Measurements from ENCODE around the gene ATP5MC3.
A peak's percentile ranks its signal among the peaks of the same experiment; 100 is the strongest.

Gene ATP5MC3

DNA sequence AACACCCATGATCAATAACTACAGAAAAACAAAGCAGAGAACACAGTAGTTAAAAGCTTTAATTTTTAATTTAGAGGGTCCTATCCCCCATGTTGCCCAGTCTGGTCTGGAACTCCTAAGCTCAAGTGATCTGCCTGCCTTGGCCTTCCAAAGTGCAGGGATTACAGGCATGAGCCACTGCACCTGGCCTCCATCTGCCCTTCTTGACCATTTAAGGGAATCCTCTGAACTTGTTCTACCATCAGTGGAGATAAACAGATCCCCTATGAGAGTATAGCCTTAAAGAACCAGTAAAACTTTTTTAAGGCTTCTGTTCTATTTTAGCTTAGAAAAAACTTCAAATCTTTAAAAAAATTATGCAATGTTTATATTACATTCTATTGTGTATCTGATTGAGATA, 13.5 kb upstream of the ATP5MC3 start:
- no peaks in the 10 kb centered on the region for H3K4me1 ChIP-seq (ENCODE audit: low read length)
- no peak for DNase-seq
- no peaks in the 10 kb centered on the region for H3K79me2 ChIP-seq (ENCODE audit: low read length)
- no peak overlapping the region for H2AFZ ChIP-seq (ENCODE audit: low read length)
- TF ChIP-seq EZH2 (optimal IDR thresholded peaks at IDR 0.05; ENCODE audit: low read depth, low read length) (no peak), EZH2phosphoT487 (IDR thresholded peaks at IDR 0.05; ENCODE audit: low read length) (no peak)
- TF ChIP-seq, protein P1, sequence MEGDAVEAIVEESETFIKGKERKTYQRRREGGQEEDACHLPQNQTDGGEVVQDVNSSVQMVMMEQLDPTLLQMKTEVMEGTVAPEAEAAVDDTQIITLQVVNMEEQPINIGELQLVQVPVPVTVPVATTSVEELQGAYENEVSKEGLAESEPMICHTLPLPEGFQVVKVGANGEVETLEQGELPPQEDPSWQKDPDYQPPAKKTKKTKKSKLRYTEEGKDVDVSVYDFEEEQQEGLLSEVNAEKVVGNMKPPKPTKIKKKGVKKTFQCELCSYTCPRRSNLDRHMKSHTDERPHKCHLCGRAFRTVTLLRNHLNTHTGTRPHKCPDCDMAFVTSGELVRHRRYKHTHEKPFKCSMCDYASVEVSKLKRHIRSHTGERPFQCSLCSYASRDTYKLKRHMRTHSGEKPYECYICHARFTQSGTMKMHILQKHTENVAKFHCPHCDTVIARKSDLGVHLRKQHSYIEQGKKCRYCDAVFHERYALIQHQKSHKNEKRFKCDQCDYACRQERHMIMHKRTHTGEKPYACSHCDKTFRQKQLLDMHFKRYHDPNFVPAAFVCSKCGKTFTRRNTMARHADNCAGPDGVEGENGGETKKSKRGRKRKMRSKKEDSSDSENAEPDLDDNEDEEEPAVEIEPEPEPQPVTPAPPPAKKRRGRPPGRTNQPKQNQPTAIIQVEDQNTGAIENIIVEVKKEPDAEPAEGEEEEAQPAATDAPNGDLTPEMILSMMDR (IDR thresholded peaks at IDR 0.05; ENCODE audit: low read length) = no peak
- no peaks in the 10 kb centered on the region for H4K20me1 ChIP-seq (ENCODE audit: insufficient read depth, low read length)
- H3K9ac ChIP-seq (ENCODE audit: low read length) = no peak overlapping the region
- no peak overlapping the region for H3K4me3 ChIP-seq (ENCODE audit: low read length)
- no peaks in the 10 kb centered on the region for H3F3A ChIP-seq (ENCODE audit: insufficient read depth, low read length)
- no peak overlapping the region for H3K4me2 ChIP-seq (ENCODE audit: low read depth, low read length)
- no peaks in the 10 kb centered on the region for H3K9me2 ChIP-seq (replicated peaks; ENCODE audit: insufficient read depth, low read length)
- no peak overlapping the region for H3K27ac ChIP-seq (ENCODE audit: low read length)
- no peaks in the 10 kb centered on the region for H3K27me3 ChIP-seq (replicated peaks; ENCODE audit: insufficient read depth, low read length)
- H3K36me3 ChIP-seq (replicated peaks; ENCODE audit: insufficient read depth, low read length) = no peaks in the 10 kb centered on the region
- no peaks in the 10 kb centered on the region for H3K9me3 ChIP-seq (replicated peaks; ENCODE audit: insufficient read depth, low read length)

DNA sequence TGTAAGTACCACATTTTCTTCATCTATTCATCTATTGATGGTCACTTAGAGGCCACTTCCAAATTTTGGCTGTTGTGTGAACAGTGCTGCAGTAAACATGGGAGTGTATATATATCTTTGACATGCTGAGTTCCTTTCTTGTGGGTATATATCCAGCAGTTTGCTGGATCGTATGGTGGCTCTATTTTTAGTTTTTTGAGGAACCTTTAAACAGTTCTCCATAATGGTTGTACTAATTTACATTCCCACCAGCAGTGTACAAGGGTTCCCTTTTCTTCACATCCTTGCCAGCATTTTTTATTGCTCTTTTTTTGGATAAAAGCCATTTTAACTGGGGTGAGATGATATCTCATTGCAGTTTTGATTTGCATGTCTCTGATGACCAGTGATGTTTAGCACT, 7.3 kb upstream of the ATP5MC3 start:
- H3K27me3 ChIP-seq (replicated peaks; ENCODE audit: insufficient read depth, low read length) = no peaks in the 10 kb centered on the region
- no peak overlapping the region for H2AFZ ChIP-seq (ENCODE audit: low read length)
- TF ChIP-seq EZH2 (optimal IDR thresholded peaks at IDR 0.05; ENCODE audit: low read depth, low read length) (no peak), EZH2phosphoT487 (IDR thresholded peaks at IDR 0.05; ENCODE audit: low read length) (no peak)
- TF ChIP-seq, protein P1 (IDR thresholded peaks at IDR 0.05; ENCODE audit: low read length) = no peak

DNA sequence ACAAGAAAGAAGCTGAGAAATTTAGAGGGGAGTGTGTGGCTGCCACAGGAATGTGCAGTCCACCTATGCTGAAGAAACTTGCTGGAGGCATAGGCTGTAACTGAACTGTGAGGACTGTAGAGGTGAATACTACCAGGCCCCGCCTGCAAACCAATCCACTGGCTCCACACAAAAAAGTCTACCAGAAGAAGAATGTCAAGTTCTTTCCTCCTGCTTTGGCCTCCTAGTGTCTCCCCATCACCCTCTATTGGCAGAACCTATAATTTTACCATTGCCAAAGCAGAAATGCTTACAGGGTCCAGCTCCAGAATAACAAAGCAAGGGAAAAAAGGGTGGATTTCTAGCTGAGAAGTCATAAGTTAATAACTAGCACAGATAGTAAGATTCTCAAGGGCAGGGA, 5.9 kb upstream of the ATP5MC3 start:
- Histone ChIP-seq H3K4me1 (ENCODE audit: low read length) (no peaks in the 10 kb centered on the region), H3F3A (ENCODE audit: insufficient read depth, low read length) (no peaks in the 10 kb centered on the region), H3K4me2 (ENCODE audit: low read depth, low read length) (no peak overlapping the region), H3K9ac (ENCODE audit: low read length) (no peak overlapping the region), H4K20me1 (ENCODE audit: insufficient read depth, low read length) (no peaks in the 10 kb centered on the region), H3K4me3 (ENCODE audit: low read length) (no peak overlapping the region), H3K9me3 (replicated peaks; ENCODE audit: insufficient read depth, low read length) (no peaks in the 10 kb centered on the region), H2AFZ (ENCODE audit: low read length) (no peak overlapping the region), H3K79me2 (ENCODE audit: low read length) (no peaks in the 10 kb centered on the region), H3K27ac (ENCODE audit: low read length) (no peak overlapping the region), H3K27me3 (replicated peaks; ENCODE audit: insufficient read depth, low read length) (no peaks in the 10 kb centered on the region), H3K36me3 (replicated peaks; ENCODE audit: insufficient read depth, low read length) (no peaks in the 10 kb centered on the region), H3K9me2 (replicated peaks; ENCODE audit: insufficient read depth, low read length) (no peaks in the 10 kb centered on the region)
- TF ChIP-seq EZH2phosphoT487 (IDR thresholded peaks at IDR 0.05; ENCODE audit: low read length) (no peak), EZH2 (optimal IDR thresholded peaks at IDR 0.05; ENCODE audit: low read depth, low read length) (no peak)
- TF ChIP-seq, protein P1 (IDR thresholded peaks at IDR 0.05; ENCODE audit: low read length) = peak; percentile 63
- peak; percentile 70 for DNase-seq

More for the DNA sequence above, 7.3 kb upstream of the ATP5MC3 start:
- H3K9me3 ChIP-seq (replicated peaks; ENCODE audit: insufficient read depth, low read length) = no peaks in the 10 kb centered on the region
- H3K27ac ChIP-seq (ENCODE audit: low read length) = no peak overlapping the region
- H3K79me2 ChIP-seq (ENCODE audit: low read length) = no peaks in the 10 kb centered on the region
- H4K20me1 ChIP-seq (ENCODE audit: insufficient read depth, low read length) = no peaks in the 10 kb centered on the region
- DNase-seq = no peak
- no peak overlapping the region for H3K9ac ChIP-seq (ENCODE audit: low read length)
- H3K4me2 ChIP-seq (ENCODE audit: low read depth, low read length) = no peak overlapping the region
- no peaks in the 10 kb centered on the region for H3K4me1 ChIP-seq (ENCODE audit: low read length)
- H3K36me3 ChIP-seq (replicated peaks; ENCODE audit: insufficient read depth, low read length) = no peaks in the 10 kb centered on the region
- H3K4me3 ChIP-seq (ENCODE audit: low read length) = no peak overlapping the region
- no peaks in the 10 kb centered on the region for H3K9me2 ChIP-seq (replicated peaks; ENCODE audit: insufficient read depth, low read length)
- H3F3A ChIP-seq (ENCODE audit: insufficient read depth, low read length) = no peaks in the 10 kb centered on the region

Data from MM.1S (cell line).